Measurements from ENCODE around the gene CRLF3.

CRLF3 gene, protein sequence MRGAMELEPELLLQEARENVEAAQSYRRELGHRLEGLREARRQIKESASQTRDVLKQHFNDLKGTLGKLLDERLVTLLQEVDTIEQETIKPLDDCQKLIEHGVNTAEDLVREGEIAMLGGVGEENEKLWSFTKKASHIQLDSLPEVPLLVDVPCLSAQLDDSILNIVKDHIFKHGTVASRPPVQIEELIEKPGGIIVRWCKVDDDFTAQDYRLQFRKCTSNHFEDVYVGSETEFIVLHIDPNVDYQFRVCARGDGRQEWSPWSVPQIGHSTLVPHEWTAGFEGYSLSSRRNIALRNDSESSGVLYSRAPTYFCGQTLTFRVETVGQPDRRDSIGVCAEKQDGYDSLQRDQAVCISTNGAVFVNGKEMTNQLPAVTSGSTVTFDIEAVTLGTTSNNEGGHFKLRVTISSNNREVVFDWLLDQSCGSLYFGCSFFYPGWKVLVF

DNA sequence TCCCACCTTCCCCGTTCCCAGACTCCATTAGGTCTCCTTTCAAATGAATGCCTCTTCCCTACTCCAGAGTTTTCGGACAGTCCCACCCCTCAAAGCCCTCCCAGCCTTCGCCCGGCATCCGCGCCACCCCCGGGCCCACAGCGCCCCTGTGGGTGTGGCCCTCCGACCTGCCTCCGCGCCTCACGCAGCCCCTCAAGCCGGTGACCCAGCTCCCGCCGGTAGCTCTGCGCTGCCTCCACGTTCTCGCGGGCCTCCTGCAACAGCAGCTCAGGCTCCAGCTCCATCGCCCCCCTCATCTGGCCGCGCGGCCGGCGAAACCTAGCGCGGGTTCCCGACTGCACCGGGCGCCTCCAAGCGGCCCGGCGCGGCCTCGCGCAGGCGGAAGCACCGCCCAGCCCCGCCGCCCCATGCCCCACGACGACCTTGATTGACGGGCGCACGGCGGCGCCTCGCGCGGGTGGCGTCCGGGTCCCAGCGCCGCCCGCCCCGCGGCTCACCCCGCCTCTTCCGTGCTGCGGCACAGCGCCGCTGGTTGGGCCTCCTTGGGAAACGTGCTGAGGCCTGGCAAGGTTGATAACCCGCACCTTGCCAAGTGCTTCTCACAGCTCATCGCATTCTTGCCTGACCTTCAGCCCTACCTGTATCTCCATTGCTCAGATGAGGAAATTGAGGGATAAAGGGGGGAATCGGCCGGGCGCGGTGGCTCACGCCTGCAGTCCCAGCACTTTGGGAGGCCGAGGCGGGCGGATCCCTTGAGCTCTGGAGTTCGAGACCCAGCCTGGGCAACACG lies at the start of gene CRLF3:
TSS of gene CRLF3 (minus strand) at position 337 of the 790 bp plus-strand sequence. CDS start at position 296, 41 bp downstream.
- H3K4me3 ChIP-seq (ENCODE audit: low read length): peak within 1 kb of the TSS; percentile 99
- TF ChIP-seq ZNF274 (IDR thresholded peaks at IDR 0.05; ENCODE audit: low read depth, low read length): no peak

DNA sequence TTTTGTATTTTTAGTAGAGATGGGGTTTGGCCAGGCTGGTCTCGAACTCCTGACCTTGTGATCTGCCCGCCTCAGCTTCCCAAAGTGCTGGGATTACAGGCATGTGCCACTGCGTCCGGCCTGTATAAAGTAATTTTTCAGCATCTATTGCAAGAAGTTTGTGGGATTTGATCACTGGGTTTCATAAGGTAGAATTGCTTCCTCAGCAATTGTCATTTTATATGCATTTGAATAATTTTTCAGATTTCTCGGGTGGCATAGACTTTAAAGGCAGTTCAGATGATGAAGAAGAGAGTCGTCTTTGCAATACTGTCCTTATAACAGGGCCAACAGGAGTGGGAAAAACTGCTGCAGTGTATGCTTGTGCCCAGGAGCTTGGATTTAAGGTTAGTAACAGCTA lies 44.5 kb upstream of the CRLF3 start:
- TF ChIP-seq ZNF274 (IDR thresholded peaks at IDR 0.05; ENCODE audit: low read depth, low read length): no peak
- no peak overlapping the region for H3K4me3 ChIP-seq (ENCODE audit: low read length)

DNA sequence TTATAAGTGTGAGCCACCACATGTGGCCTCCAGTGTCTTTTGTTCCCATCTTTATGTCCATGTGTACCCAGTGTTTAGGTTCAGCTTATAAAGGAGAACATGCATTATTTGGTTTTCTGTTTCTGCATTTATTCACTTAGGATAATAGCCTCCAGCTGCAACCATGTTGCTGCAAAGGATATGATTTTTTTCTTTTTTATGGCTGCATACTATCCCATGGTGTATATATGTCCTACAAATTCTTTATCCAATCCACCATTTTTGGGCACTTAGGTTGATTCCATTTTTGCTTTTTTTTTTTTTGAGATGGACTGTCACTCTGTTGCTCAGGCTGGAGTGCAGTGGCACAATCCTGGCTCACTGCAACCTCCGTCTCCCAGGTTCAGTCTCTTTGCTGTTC lies 40.1 kb upstream of the CRLF3 start:
- TF ChIP-seq ZNF274 (IDR thresholded peaks at IDR 0.05; ENCODE audit: low read depth, low read length): no peak

DNA sequence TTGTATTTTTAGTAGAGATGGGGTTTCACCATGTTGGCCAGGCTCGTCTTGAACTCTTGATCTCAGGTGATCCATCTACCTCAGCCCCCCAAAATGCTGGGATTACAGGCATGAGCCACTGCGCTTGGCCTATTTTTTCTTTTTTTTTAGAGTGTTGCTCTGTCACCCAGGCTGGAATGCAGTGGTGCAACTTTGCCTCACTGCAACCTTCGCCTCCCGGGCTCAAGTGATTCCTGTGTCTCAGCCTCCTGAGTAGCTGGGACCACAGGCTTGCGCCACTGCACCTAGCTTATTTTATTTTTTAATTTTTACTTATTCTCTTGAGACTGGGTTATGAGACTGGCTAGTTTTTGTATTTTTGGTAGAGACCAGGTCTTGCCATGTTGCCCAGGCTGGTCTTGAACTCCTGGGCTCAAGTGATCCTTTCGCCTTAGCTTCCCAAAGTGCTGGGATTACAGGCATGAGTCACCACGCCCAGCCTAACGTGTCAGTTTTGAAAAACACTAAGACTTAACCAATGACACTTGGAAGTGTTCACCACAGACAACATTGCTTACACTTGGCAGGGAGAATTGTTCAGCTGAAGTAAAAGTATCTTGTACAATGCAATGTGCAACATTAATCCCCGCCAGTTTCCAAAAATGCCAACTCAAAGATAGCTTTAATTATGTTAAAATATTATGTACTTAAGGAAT lies 34.2 kb upstream of the CRLF3 start:
- no peak for TF ChIP-seq ZNF274 (IDR thresholded peaks at IDR 0.05; ENCODE audit: low read depth, low read length)
- no peak overlapping the region for H3K4me3 ChIP-seq (ENCODE audit: low read length)

More for the DNA sequence above, 40.1 kb upstream of the CRLF3 start:
- no peak overlapping the region for H3K4me3 ChIP-seq (ENCODE audit: low read length)

DNA sequence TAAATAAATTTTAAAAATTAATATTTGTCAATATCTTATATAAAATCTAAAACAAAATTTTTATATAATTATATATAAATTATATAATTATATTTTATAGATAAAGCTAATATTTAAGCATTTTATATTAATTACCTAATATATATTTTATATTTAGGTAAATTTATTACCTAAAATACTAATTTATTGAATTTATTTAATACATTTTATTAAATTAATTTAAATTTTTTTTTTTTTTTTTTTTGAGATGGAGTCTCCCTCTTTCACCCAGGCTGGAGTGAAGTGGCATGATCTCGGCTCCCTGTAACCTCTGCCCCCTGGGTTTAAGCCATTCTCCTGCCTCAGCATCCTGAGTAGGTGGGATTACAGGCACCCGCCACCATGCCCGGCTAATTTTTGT lies 29.7 kb upstream of the CRLF3 start:
- H3K4me3 ChIP-seq (ENCODE audit: low read length): no peak overlapping the region
- TF ChIP-seq ZNF274 (IDR thresholded peaks at IDR 0.05; ENCODE audit: low read depth, low read length): no peak

DNA sequence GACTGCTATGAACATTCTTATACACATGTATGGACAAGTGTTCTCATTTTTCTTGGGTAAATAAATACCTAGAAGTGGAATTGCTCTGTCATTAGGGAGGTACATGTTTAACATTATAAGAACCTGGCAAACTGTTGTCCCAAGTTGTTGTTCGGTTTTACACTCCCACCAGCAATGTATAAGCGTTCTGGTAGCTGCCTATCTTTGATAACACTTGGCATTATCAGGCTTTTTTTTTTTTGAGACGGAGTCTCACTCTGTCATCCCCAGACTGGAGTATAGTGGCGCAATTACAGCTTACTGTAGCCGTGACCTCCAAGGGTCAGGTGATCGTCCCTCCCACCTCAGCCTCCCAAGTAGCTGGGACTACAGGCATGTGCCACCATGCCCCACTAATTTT lies 23.5 kb upstream of the CRLF3 start:
- TF ChIP-seq ZNF274 (IDR thresholded peaks at IDR 0.05; ENCODE audit: low read depth, low read length): no peak
- H3K4me3 ChIP-seq (ENCODE audit: low read length): no peak overlapping the region

DNA sequence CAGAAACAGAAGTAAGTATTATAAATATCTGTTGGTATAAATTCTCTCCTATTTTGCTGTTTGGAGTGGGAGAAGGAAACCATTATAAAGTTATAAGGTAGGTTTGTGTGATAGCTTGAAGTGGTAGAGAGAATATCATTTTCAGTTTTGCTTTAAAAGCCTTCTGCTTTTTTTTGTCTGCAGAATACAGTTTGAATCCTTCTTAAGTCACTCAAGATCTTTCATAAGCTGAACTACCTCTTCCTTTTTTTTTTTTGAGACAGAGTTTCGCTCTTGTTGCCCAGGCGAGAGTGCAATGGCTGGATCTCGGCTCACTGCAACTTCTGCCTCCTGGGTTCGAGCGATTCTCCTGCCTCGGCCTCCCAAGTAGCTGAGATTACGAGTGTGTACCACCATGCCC lies 16.3 kb upstream of the CRLF3 start:
- no peak for TF ChIP-seq ZNF274 (IDR thresholded peaks at IDR 0.05; ENCODE audit: low read depth, low read length)
- H3K4me3 ChIP-seq (ENCODE audit: low read length): no peak overlapping the region

DNA sequence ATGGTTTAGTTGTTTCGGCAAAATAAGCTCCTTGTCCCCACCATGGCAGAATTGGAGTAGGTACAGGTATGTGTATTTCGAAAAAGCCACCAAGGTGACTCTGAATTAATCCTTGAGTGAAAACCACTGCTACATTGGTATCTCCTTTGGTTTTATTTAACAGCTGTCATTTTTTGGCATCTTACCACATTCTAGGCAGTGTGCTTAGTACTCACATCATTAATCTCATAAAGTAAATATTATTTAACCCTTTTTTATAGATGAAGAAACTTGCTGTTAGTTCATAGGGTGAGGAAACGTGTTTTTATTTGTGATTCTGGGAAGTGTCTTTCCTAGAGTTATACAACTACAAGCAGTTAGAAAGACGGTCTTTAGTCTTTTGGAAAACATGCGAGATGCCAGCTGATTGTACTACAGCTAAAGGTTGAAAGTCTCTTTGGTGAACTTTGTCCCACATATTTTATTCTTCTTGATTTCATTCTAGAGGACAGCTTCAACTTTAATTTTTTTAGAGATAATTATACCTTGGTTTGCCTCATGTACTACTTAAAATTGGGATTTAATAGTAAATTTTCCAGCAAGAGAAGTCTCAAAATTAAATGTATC lies 13.8 kb upstream of the CRLF3 start:
- no peak for TF ChIP-seq ZNF274 (IDR thresholded peaks at IDR 0.05; ENCODE audit: low read depth, low read length)
- H3K4me3 ChIP-seq (ENCODE audit: low read length): no peak overlapping the region

DNA sequence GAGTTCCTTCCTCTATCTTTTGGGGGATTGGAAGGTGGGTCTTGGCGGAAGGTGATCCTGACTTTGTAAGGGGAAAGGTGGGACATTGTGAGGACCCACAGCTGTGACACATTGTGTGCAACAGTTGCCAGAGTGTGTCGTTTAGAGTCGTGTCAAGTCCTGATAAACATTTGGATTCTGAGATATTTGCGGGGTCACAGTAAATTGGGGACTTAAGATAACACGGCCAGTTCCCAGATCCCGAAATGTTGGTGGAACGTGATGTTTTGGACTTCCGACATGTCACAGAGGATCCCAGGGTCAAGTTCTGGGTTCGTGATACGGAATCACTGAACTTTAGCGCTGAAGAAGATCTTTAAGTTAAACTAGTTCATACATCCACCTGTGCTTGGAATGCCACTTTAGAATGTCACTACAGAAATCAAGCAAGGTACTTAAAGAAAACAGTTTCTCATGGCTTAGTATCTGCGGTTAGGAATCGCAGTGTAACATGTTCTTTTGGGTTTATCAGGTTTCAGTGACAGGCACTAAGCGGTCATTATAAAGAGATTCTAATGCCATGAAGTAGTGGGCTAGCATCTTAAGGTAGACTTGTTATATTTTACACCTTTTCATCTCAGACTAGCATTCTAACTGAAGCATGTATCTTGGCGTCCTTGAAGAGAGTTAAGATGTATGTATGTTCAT lies 8.1 kb upstream of the CRLF3 start:
- H3K4me3 ChIP-seq (ENCODE audit: low read length): peak overlapping the region; percentile 97
- TF ChIP-seq ZNF274 (IDR thresholded peaks at IDR 0.05; ENCODE audit: low read depth, low read length): no peak

DNA sequence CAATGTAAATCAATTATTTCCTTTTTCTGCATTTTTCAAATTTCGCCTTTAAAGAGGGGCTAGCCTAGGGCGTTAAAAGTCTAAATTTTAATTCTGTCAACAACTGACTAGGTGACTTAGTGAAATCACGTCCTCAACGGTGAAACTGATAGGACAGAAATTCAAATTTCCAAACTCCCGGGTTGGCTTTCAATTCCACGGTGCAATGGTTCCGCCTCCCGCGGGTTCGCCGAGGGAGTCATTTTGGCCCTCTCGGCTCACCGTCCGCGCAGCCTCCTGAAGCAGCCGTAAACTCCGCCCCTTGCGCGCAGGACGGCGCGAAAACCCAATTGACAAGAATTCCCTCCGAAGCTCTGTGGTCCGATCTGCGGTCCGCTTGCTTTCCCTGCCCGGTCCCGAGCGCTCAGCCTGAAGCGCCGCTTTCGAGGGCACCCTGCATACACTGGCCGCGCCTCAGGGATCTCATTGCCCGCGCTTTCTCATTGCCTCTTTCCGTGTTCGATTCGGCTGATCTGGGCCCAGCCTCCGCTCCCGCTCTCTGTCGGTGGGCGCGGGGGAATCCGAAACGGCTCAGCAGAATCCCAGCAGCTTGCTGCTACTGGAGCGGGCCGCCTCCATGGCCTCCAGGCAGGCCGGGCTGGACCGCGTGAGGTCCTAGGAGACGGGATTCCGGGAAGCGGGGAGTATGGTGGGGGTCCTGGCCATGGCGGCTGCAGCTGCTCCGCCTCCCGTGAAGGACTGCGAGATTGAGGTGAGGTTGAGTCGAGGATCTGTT lies 7.4 kb upstream of the CRLF3 start, which contains the start of gene ATAD5:
TSS of gene ATAD5 (plus strand) at position 304 of the 775 bp plus-strand sequence. CDS start at position 686, 382 bp downstream.
- H3K4me3 ChIP-seq (ENCODE audit: low read length): peak within 1 kb of the TSS; percentile 97
- no peak for TF ChIP-seq ZNF274 (IDR thresholded peaks at IDR 0.05; ENCODE audit: low read depth, low read length)

DNA sequence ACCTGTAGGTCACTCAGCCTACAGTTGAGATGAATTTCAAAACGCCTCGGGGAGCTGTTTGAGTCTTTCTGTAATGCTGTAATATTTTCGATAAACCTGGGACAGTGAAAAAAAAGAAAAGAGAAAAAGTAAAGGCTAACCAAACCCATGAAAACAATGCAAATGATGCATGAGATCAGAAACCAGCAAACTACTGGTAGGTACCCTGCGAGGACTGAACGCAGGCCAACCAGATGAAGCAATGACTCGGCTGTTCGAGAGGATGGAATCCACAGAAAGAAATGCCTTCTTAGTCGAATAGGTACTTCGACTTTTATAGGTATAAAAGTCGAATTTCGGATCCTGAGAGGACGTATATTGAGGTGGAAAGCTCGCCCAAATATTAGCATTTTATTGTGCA lies 6.8 kb upstream of the CRLF3 start:
- H3K4me3 ChIP-seq (ENCODE audit: low read length): peak overlapping the region; percentile 97
- TF ChIP-seq ZNF274 (IDR thresholded peaks at IDR 0.05; ENCODE audit: low read depth, low read length): no peak

DNA sequence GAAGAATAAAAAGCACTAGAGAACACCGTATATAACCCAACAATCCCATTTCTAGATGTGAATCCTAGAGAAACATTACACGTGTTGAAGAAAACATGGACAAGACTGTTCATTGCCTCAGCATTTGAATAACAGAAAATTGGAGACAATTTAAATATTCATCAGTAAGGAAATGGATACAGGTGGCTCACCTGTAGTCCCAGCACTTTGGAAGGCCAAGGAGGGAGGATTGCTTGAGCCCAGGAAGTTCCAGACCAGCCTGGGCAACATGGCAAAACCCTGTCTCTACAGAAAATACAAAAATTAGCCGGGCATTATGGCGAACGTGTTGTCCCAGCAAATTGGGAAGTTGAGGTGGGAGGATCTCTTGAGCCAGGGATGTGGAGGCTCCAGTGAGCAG lies 4.5 kb upstream of the CRLF3 start:
- no peak overlapping the region for H3K4me3 ChIP-seq (ENCODE audit: low read length)
- no peak for TF ChIP-seq ZNF274 (IDR thresholded peaks at IDR 0.05; ENCODE audit: low read depth, low read length)

DNA sequence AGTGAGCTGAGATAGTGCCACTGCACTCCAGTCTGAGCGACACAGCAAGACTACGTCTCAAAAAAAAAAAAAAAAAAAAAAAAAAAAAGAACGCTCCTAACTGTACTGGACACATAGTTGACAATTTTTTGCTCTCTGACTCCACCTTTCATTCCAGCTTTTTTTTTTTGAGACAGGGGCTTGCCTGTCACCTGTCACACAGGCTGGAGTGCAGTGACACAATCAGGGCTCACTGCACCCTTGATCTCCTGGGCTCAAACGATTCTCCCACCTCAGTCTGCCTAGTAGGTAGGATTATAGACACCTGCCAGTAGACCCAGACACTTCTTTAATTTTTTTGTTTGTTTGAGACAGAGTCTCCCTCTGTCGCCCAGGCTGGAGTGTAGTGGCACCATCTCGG lies 2.6 kb upstream of the CRLF3 start:
- no peak overlapping the region for H3K4me3 ChIP-seq (ENCODE audit: low read length)
- TF ChIP-seq ZNF274 (IDR thresholded peaks at IDR 0.05; ENCODE audit: low read depth, low read length): no peak

Data from GM08714 (cell line).